ENCODE data around the gene ATP5MG. TPM values are rescaled to one million over a fixed set of nuclear protein-coding genes. Genes with fewer than 3 reads are reported as not detected.

Gene ATP5MG
- total RNA-seq, 1 donor from 2014 or later = 854 TPM

DNA sequence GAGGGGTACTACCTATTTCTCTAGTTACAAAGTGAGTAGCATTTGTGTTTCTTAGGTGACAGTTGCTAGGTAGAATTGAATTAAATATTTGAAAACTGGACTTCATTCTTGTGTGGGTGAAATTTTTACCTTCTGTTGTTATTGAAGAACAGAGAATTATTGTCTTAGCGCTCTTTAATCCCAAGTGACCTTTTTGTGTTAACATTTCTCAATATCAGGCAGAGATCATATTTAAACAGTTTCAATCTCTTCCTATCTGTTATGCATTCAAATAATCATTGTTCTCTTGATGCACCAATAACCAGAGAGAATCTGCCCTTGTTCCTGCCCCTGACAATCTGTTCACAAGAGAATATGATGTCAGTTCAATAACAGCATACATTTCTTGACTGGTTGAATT, 49.0 kb downstream of the ATP5MG start:
- Histone ChIP-seq H3K9me3 (replicated peaks) (no peaks in the 10 kb centered on the region), H3K27me3 (ENCODE audit: low read depth) (no peaks in the 10 kb centered on the region), H3K4me1 (peaks cover 30% of the 10 kb centered on the region), H3K27ac (replicated peaks) (no peak overlapping the region), H3K4me3 (no peak overlapping the region), H3K36me3 (no peaks in the 10 kb centered on the region)
- TF ChIP-seq, protein P1, sequence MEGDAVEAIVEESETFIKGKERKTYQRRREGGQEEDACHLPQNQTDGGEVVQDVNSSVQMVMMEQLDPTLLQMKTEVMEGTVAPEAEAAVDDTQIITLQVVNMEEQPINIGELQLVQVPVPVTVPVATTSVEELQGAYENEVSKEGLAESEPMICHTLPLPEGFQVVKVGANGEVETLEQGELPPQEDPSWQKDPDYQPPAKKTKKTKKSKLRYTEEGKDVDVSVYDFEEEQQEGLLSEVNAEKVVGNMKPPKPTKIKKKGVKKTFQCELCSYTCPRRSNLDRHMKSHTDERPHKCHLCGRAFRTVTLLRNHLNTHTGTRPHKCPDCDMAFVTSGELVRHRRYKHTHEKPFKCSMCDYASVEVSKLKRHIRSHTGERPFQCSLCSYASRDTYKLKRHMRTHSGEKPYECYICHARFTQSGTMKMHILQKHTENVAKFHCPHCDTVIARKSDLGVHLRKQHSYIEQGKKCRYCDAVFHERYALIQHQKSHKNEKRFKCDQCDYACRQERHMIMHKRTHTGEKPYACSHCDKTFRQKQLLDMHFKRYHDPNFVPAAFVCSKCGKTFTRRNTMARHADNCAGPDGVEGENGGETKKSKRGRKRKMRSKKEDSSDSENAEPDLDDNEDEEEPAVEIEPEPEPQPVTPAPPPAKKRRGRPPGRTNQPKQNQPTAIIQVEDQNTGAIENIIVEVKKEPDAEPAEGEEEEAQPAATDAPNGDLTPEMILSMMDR (IDR thresholded peaks at IDR 0.05; ENCODE audit: borderline replicate concordance) = no peak
- intact Hi-C loops (cut with micrococcal nuclease) = no loop called here
- DNase-seq = no peak

Other genes starting within 250 kb of the ATP5MG start
- 12.9 TPM for gene SCN4B, start 248.8 kb upstream of the ATP5MG start, total RNA-seq
- 24.9 TPM for gene SCN2B, start 225.0 kb upstream of the ATP5MG start, total RNA-seq
- 2.9 TPM for gene JAML, start 176.6 kb upstream of the ATP5MG start, total RNA-seq
- gene MPZL3, start 149.2 kb upstream of the ATP5MG start, total RNA-seq = 2.7 TPM
- 13.4 TPM for gene MPZL2, start 137.3 kb upstream of the ATP5MG start, total RNA-seq
- gene CD3E, start 96.9 kb upstream of the ATP5MG start, total RNA-seq = 0.60 TPM
- gene CD3D, start 58.9 kb upstream of the ATP5MG start, total RNA-seq = not detected
- gene CD3G, start 57.3 kb upstream of the ATP5MG start, total RNA-seq = 0.16 TPM
- 32.6 TPM for gene UBE4A, start 42.0 kb upstream of the ATP5MG start, total RNA-seq
- gene KMT2A, start 34.9 kb downstream of the ATP5MG start, total RNA-seq = 21.0 TPM
- 1.1 TPM for gene TTC36, start 125.9 kb downstream of the ATP5MG start, total RNA-seq
- 7.8 TPM for gene TMEM25, start 129.6 kb downstream of the ATP5MG start, total RNA-seq
- gene IFT46, start 164.3 kb downstream of the ATP5MG start, total RNA-seq = 26.0 TPM
- gene ARCN1, start 170.8 kb downstream of the ATP5MG start, total RNA-seq = 99.4 TPM
- gene PHLDB1, start 206.0 kb downstream of the ATP5MG start, total RNA-seq = 102 TPM

Measured in left ventricle myocardium inferior (tissue), 1 donor.